Measurements from ENCODE around the gene VANGL2.
"Not testable (repeated sequence)": the region's sequence is repeated elsewhere in the genome, so short reads cannot be mapped to it uniquely, and the experiment has no call there.

- not testable (repeated sequence) for TF ChIP-seq CTCF, EP300 (IDR thresholded peaks at IDR 0.05)
Observed at GRCh38 chr1:160384812-160385211, 15.6 kb upstream of the VANGL2 start.

Measured in ovary (tissue), 3 donors.